B cell (primary cell): ENCODE data around the gene TMOD1.

ENCODE experiments used
- CTCF ChIP-seq: fragments of 200-600 bp; IDR thresholded peaks from one replicate; pipeline ENCODE4 v1.8.0; 2022; ENCODE audit warnings: antibody characterized with exemption, mild to moderate bottlenecking
- EZH2 ChIP-seq: IDR thresholded peaks from 2 replicates; pipeline ENCODE4 v1.6.1; 2012; ENCODE audit warnings: borderline replicate concordance, low read depth, mild to moderate bottlenecking, moderate library complexity, low read length; ENCODE audit not compliant: insufficient read depth, poor library complexity, severe bottlenecking

- TF ChIP-seq CTCF (no peak), EZH2 (no peak)
Measured at GRCh38 chr9:97504381-97505216, 3.1 kb downstream of the TMOD1 start.
